ENCODE results near the gene SPIRE1.
"Not testable (repeated sequence)": the region's sequence is repeated elsewhere in the genome, so short reads cannot be mapped to it uniquely, and the experiment has no call there.

Gene SPIRE1

DNA sequence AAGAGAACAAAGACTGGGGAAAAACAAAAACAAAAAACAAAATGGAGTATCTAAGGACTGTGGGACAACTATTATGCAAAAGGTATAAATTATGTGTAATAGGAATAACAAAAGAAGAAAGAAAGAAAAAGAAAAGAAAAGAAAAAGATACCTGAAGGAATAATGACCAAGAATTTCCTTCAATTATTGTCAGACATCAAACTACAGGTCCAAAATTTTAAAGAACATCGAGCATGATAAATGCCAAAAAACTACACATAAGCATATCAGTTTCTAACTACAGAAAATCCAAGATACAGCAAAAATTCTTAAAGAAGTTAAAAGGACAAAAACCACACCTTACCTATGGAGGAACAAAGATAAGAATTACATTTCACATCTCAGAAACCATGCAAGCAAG, 93.0 kb downstream of the SPIRE1 start:
- H3K79me2 ChIP-seq = peaks cover 16% of the 10 kb centered on the region
- no peaks in the 10 kb centered on the region for H3K4me1 ChIP-seq
- no peak for TF ChIP-seq CTCF (IDR thresholded peaks at IDR 0.05)
- no peak overlapping the region for H2AFZ ChIP-seq
- no peaks in the 10 kb centered on the region for H3K9me3 ChIP-seq (ENCODE audit: control insufficient read depth, low read length)
- no peak overlapping the region for H3K9ac ChIP-seq
- H3K4me2 ChIP-seq (ENCODE audit: low read length) = no peak overlapping the region
- no peak overlapping the region for H3K4me3 ChIP-seq (ENCODE audit: low read depth, low read length)
- H3K27me3 ChIP-seq (ENCODE audit: control insufficient read depth, insufficient read depth, low read length) = no peaks in the 10 kb centered on the region
- H3K27ac ChIP-seq = no peak overlapping the region
- no peaks in the 10 kb centered on the region for H3K36me3 ChIP-seq (ENCODE audit: control insufficient read depth, insufficient read depth, low read length)

GRCh38 chr18:12564378-12564777, 93.5 kb downstream of the SPIRE1 start:
- Histone ChIP-seq H3K4me1 (no peaks in the 10 kb centered on the region), H3K4me2 (ENCODE audit: low read length) (no peak overlapping the region), H3K9ac (no peak overlapping the region), H3K79me2 (peaks cover 19% of the 10 kb centered on the region), H3K4me3 (ENCODE audit: low read depth, low read length) (no peak overlapping the region), H3K27me3 (ENCODE audit: control insufficient read depth, insufficient read depth, low read length) (no peaks in the 10 kb centered on the region), H3K36me3 (ENCODE audit: control insufficient read depth, insufficient read depth, low read length) (no peaks in the 10 kb centered on the region), H2AFZ (no peak overlapping the region), H3K9me3 (ENCODE audit: control insufficient read depth, low read length) (no peaks in the 10 kb centered on the region), H3K27ac (no peak overlapping the region)
- TF ChIP-seq CTCF (IDR thresholded peaks at IDR 0.05) = no peak

DNA sequence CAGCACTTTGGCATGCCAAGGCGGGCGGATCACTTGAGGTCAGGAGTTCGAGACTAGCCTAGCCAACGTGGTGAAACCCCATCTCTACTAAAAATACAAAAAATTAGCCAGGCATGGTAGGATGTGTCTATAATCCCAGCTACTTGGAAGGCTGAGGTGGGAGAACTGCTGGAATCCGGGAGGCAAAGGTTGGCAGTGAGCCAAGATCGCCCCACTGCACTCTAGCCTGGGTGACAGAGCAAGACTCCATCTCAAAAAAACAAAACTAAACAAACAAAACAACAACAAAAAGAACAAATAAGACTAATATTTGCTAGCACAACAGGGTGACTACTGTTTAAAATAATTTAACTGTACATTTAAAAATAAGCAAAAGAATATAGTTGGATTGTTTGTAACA, 97.3 kb downstream of the SPIRE1 start:
- H3K36me3 ChIP-seq (ENCODE audit: control insufficient read depth, insufficient read depth, low read length); H3K4me1 ChIP-seq; H3K9me3 ChIP-seq (ENCODE audit: control insufficient read depth, low read length); H3K9ac ChIP-seq; H3K4me2 ChIP-seq (ENCODE audit: low read length); H3K27ac ChIP-seq; H2AFZ ChIP-seq; H3K27me3 ChIP-seq (ENCODE audit: control insufficient read depth, insufficient read depth, low read length); H3K4me3 ChIP-seq (ENCODE audit: low read depth, low read length): not testable (repeated sequence)
- peaks cover 21% of the 10 kb centered on the region for H3K79me2 ChIP-seq

DNA sequence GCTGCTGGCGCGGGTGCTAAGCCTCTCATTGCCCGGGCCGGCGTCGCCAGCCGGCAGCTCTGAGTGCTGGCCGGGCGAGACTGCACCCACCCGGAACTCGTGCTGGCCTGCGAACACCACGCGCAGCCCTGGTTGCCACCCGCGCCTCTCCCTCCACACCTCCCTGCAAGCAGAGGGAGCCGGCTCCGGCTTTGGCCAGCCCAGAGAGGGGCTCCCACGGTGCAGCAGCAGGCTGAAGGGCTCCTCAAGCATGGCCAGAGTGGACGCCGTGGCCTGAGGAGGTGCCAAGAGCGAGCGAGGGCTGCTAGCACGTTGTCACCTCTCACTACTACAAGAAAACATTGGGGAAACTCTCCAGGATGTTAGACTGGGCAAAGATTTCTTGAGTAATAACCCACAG, 98.6 kb downstream of the SPIRE1 start:
- H3K4me3 ChIP-seq (ENCODE audit: low read depth, low read length) = no peak overlapping the region
- no peak overlapping the region for H3K27ac ChIP-seq
- TF ChIP-seq CTCF (IDR thresholded peaks at IDR 0.05) = no peak
- H3K9me3 ChIP-seq (ENCODE audit: control insufficient read depth, low read length) = no peaks in the 10 kb centered on the region
- no peak overlapping the region for H2AFZ ChIP-seq
- no peaks in the 10 kb centered on the region for H3K36me3 ChIP-seq (ENCODE audit: control insufficient read depth, insufficient read depth, low read length)
- no peak overlapping the region for H3K9ac ChIP-seq
- H3K4me1 ChIP-seq = no peaks in the 10 kb centered on the region
- no peaks in the 10 kb centered on the region for H3K27me3 ChIP-seq (ENCODE audit: control insufficient read depth, insufficient read depth, low read length)
- peaks cover 21% of the 10 kb centered on the region for H3K79me2 ChIP-seq
- no peak overlapping the region for H3K4me2 ChIP-seq (ENCODE audit: low read length)

DNA sequence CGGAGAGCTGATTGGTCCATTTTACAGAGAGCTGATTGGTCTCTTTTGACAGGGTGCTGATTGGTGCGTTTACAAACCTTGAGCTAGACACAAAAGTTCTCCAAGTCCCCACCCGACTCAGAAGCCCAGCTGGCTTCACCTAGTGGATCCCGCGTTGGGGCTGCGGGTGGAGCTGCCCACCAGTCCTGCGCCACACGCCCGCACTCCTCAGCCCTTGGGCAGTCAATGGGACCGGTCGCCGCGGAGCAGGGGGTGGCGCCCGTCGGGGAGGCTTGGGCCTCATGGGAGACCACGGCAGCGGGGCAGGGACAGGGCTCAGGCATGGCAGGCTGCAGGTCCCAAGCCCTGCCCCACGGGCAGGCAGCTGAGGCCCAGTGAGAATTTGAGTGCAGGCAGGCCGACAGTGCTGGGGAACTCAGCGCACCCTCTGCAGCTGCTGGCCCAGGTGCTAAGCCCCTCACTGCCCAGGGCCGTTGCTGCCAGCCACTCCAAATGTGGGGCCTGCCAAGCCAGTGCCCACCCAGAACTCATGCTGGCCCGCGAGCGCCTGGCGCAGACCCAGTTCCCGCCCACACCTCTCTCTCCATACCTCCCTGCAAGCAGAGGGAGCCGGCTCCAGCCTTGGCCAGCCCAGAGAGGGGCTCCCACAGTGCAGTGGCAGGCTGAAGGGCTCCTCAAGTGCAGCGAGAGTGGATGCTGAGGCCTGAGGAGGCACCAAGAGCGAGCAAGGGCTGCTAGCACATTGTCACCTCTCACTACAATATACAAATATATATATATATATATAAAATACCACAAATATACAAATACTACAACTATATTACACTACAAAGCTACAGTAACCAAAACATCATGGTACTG, 100.7 kb downstream of the SPIRE1 start:
- H3K79me2 ChIP-seq = peaks cover 29% of the 10 kb centered on the region
- H3K27me3 ChIP-seq (ENCODE audit: control insufficient read depth, insufficient read depth, low read length) = no peaks in the 10 kb centered on the region
- H3K4me2 ChIP-seq (ENCODE audit: low read length) = no peak overlapping the region
- no peak overlapping the region for H3K27ac ChIP-seq
- H3K9ac ChIP-seq = no peak overlapping the region
- no peaks in the 10 kb centered on the region for H3K36me3 ChIP-seq (ENCODE audit: control insufficient read depth, insufficient read depth, low read length)
- no peak overlapping the region for H2AFZ ChIP-seq
- no peak for TF ChIP-seq CTCF (IDR thresholded peaks at IDR 0.05)
- no peaks in the 10 kb centered on the region for H3K4me1 ChIP-seq
- no peaks in the 10 kb centered on the region for H3K9me3 ChIP-seq (ENCODE audit: control insufficient read depth, low read length)
- no peak overlapping the region for H3K4me3 ChIP-seq (ENCODE audit: low read depth, low read length)
